GM19240 (cell line): ENCODE results near the gene GABRB1.

Source experiments
- DNase-seq: peaks from one replicate; pipeline ENCODE4 v3.0.0; 2011; ENCODE audit warnings: low spot score; ENCODE audit not compliant: insufficient read length

GABRB1 gene

GRCh38 chr4:47031011-47031678, at the start of gene GABRB1:
Gene GABRB1, plus strand, starts transcription at chr4:47031567.
- DNase-seq, result no peak

GRCh38 chr4:46984781-46985180, 46.6 kb upstream of the GABRB1 start:
- DNase-seq, result no peak

GRCh38 chr4:46986922-46987638, 44.3 kb upstream of the GABRB1 start:
- DNase-seq, result no peak

- no peak for DNase-seq
These were observed 39.0 kb upstream of the GABRB1 start for GRCh38 chr4:46992338-46992737.

GRCh38 chr4:46993075-46994006, 38.0 kb upstream of the GABRB1 start, which contains the start of gene GABRA4:
Gene GABRA4, minus strand, starts transcription at chr4:46993581. Its CDS starts 157 bp downstream, at chr4:46993424.
- DNase-seq, result no peak

GRCh38 chr4:46994007-46994405, 37.4 kb upstream of the GABRB1 start:
- DNase-seq, result no peak

- DNase-seq, result no peak
These were observed 31.8 kb upstream of the GABRB1 start for GRCh38 chr4:46999566-46999965.

- no peak for DNase-seq
These were observed 31.0 kb upstream of the GABRB1 start for GRCh38 chr4:47000406-47000805.

GRCh38 chr4:47002580-47002979, 28.8 kb upstream of the GABRB1 start:
- DNase-seq, result no peak

- no peak for DNase-seq
These were observed 20.9 kb upstream of the GABRB1 start for GRCh38 chr4:47010347-47010911.

- no peak for DNase-seq
These were observed 20.4 kb upstream of the GABRB1 start for GRCh38 chr4:47010912-47011446.

GRCh38 chr4:47012676-47013075, 18.7 kb upstream of the GABRB1 start:
- DNase-seq, result no peak

GRCh38 chr4:47013373-47013772, 18.0 kb upstream of the GABRB1 start:
- no peak for DNase-seq

- no peak for DNase-seq
These were observed 14.3 kb upstream of the GABRB1 start for GRCh38 chr4:47017081-47017480.

- DNase-seq, result no peak
These were observed 13.9 kb upstream of the GABRB1 start for GRCh38 chr4:47017494-47017893.

- no peak for DNase-seq
These were observed 511 bp downstream of the GABRB1 start for GRCh38 chr4:47031751-47032404.

- DNase-seq, result no peak
These were observed 1.2 kb downstream of the GABRB1 start for GRCh38 chr4:47032405-47033106.

GRCh38 chr4:47038263-47038662, 6.9 kb downstream of the GABRB1 start:
- DNase-seq, result no peak

GRCh38 chr4:47040828-47041227, 9.5 kb downstream of the GABRB1 start:
- DNase-seq, result no peak

- no peak for DNase-seq
These were observed 12.5 kb downstream of the GABRB1 start for GRCh38 chr4:47043821-47044220.
